HG03575 (cell line): ENCODE measurements around the gene CASZ1.

Experiments used
- ATAC-seq: cut with Tn5 transposase; IDR thresholded peaks from one replicate; pipeline ENCODE4 v1.9.1; 2021; ENCODE audit not compliant: unreplicated experiment, insufficient number of reproducible peaks, low FRiP score; ENCODE audit errors: extremely low read depth

CASZ1 gene

GRCh38 chr1:10671622-10672342, 124.7 kb downstream of the CASZ1 start:
- no peak for ATAC-seq

- no peak for ATAC-seq
Observed at GRCh38 chr1:10671090-10671489, 125.4 kb downstream of the CASZ1 start.

- ATAC-seq: no peak
Observed at GRCh38 chr1:10670190-10670589, 126.3 kb downstream of the CASZ1 start.

- ATAC-seq: no peak
Observed at GRCh38 chr1:10669570-10669969, 126.9 kb downstream of the CASZ1 start.

- ATAC-seq: no peak
Observed at GRCh38 chr1:10667861-10668761, 128.3 kb downstream of the CASZ1 start.

- no peak for ATAC-seq
Observed at GRCh38 chr1:10665930-10666850, 130.3 kb downstream of the CASZ1 start.

GRCh38 chr1:10665226-10665625, 131.2 kb downstream of the CASZ1 start:
- no peak for ATAC-seq

- ATAC-seq: no peak
Observed at GRCh38 chr1:10664251-10664650, 132.2 kb downstream of the CASZ1 start.

GRCh38 chr1:10663678-10664035, 132.8 kb downstream of the CASZ1 start:
- no peak for ATAC-seq

GRCh38 chr1:10662824-10663677, 133.4 kb downstream of the CASZ1 start:
- ATAC-seq: no peak

- no peak for ATAC-seq
Observed at GRCh38 chr1:10662090-10662688, 134.3 kb downstream of the CASZ1 start.

GRCh38 chr1:10661453-10661852, 135.0 kb downstream of the CASZ1 start:
- ATAC-seq: no peak

- no peak for ATAC-seq
Observed at GRCh38 chr1:10659646-10660540, 136.6 kb downstream of the CASZ1 start.

GRCh38 chr1:10659218-10659617, 137.2 kb downstream of the CASZ1 start:
- ATAC-seq: no peak

- ATAC-seq: no peak
Observed at GRCh38 chr1:10658396-10659066, 137.9 kb downstream of the CASZ1 start.

- ATAC-seq: no peak
Observed at GRCh38 chr1:10657088-10657847, 139.2 kb downstream of the CASZ1 start.
